Fibroblast of the conjunctiva (primary cell): ENCODE results near the gene KIAA1217.

Experiments used
- DNase-seq: peaks from one replicate; pipeline ENCODE4 v3.0.0-alpha.2; 2010; ENCODE audit warnings: low read depth

The KIAA1217 gene

GRCh38 chr10:24407928-24408327 is 199.0 kb downstream of the KIAA1217 start:
- no peak for DNase-seq

- no peak for DNase-seq
These were observed 199.4 kb downstream of the KIAA1217 start for GRCh38 chr10:24408365-24408764.

GRCh38 chr10:24414597-24414996 is 205.7 kb downstream of the KIAA1217 start:
- no peak for DNase-seq

GRCh38 chr10:24415455-24416125 is 206.7 kb downstream of the KIAA1217 start:
- DNase-seq, result peak; percentile 29

GRCh38 chr10:24416248-24416647 is 207.3 kb downstream of the KIAA1217 start:
- DNase-seq, result no peak

- no peak for DNase-seq
These were observed 208.1 kb downstream of the KIAA1217 start for GRCh38 chr10:24417053-24417452.

- no peak for DNase-seq
These were observed 209.6 kb downstream of the KIAA1217 start for GRCh38 chr10:24418532-24418931.

- no peak for DNase-seq
These were observed 210.1 kb downstream of the KIAA1217 start for GRCh38 chr10:24419066-24419465.

- no peak for DNase-seq
These were observed 216.2 kb downstream of the KIAA1217 start for GRCh38 chr10:24425151-24425550.

- DNase-seq, result no peak
These were observed 218.9 kb downstream of the KIAA1217 start for GRCh38 chr10:24427678-24428409.

GRCh38 chr10:24428410-24428782 is 219.5 kb downstream of the KIAA1217 start:
- peak; percentile 27 for DNase-seq

- DNase-seq, result no peak
These were observed 221.7 kb downstream of the KIAA1217 start for GRCh38 chr10:24430591-24430990.

GRCh38 chr10:24432478-24433416 is 223.8 kb downstream of the KIAA1217 start:
- DNase-seq, result no peak

- DNase-seq, result no peak
These were observed 224.8 kb downstream of the KIAA1217 start for GRCh38 chr10:24433705-24434104.

GRCh38 chr10:24434961-24435360 is 226.0 kb downstream of the KIAA1217 start:
- DNase-seq, result no peak

GRCh38 chr10:24435374-24435773 is 226.4 kb downstream of the KIAA1217 start:
- no peak for DNase-seq

GRCh38 chr10:24437302-24437701 is 228.4 kb downstream of the KIAA1217 start:
- no peak for DNase-seq

GRCh38 chr10:24438800-24439199 is 229.9 kb downstream of the KIAA1217 start:
- no peak for DNase-seq

- no peak for DNase-seq
These were observed 231.0 kb downstream of the KIAA1217 start for GRCh38 chr10:24439935-24440334.

GRCh38 chr10:24440817-24441797 is 232.2 kb downstream of the KIAA1217 start:
- DNase-seq, result no peak

GRCh38 chr10:24442234-24442633 is 233.3 kb downstream of the KIAA1217 start:
- DNase-seq, result no peak
